NCI-H69 (cell line): Measurements from ENCODE around the gene SLC29A3.
"Not testable (repeated sequence)": the region's sequence is repeated elsewhere in the genome, so short reads cannot be mapped to it uniquely, and the experiment has no call there.

Experiments
- DNase-seq: peaks from one replicate; lab custom pipeline; 2025; lab: John Stamatoyannopoulos, UW

The SLC29A3 gene

GRCh38 chr10:71283876-71284275 lies 35.2 kb upstream of the SLC29A3 start:
- DNase-seq, result no peak

- DNase-seq, result no peak
Observed at GRCh38 chr10:71284544-71285179, 34.4 kb upstream of the SLC29A3 start.

- DNase-seq, result peak; percentile 43
Observed at GRCh38 chr10:71285180-71285545, 33.9 kb upstream of the SLC29A3 start.

DNA sequence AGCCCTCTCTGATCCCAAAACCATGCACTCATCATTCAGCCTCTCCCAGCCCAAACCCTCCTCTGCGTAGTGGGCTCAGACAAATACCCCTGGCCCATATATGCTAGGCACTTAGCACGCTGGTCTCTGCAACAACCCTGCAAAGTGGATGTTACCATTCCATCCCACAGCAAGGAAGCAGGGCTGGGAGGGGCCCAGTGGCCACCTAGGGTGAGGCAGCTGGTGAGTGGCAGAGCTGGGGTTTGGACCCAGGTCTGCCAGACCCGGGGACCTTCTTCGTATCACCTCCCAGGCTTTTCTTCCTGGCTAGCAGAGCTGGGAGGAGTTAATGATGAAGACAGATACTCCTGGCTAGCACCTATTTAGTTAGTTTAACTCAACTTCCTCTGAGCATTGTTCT lies 33.1 kb upstream of the SLC29A3 start:
- DNase-seq, result no peak

- no peak for DNase-seq
Observed at GRCh38 chr10:71286521-71287294, 32.4 kb upstream of the SLC29A3 start.

GRCh38 chr10:71287456-71287855 lies 31.6 kb upstream of the SLC29A3 start:
- no peak for DNase-seq

DNA sequence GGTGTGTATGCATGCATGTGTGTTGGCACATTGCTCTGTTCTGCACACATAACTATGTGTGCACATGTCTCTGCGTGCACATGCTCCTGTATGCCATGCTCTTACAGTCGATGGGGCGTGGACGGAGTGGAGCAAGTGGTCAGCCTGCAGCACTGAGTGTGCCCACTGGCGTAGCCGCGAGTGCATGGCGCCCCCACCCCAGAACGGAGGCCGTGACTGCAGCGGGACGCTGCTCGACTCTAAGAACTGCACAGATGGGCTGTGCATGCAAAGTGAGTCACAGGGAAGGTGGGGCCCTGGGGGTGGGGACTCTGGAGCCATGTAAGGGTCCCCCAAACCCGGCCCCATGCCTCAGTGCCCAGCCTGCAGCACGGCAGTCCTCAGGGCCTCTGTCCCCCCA lies 30.6 kb upstream of the SLC29A3 start:
- no peak for DNase-seq

- DNase-seq, result no peak
Observed at GRCh38 chr10:71289421-71290130, 29.5 kb upstream of the SLC29A3 start.

DNA sequence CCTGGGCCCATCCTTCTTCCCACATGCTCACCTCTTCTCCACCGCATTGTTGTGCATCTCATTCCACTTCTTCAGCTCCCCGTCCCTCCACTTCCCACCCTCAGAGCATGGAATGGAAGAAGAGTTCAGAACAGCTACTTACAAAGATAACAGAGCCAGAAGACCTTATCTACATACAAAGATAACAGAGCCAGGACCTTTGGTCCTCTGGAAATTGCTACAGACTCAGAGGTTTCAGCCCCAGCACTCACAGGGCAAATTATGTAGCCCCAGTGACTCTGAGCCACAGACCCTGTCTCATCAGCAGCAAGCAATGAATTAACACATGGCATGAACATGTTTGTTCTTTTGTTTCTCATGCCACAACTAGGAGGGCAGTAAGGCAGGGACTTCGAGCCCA lies 28.7 kb upstream of the SLC29A3 start:
- DNase-seq, result no peak

GRCh38 chr10:71290806-71291527 lies 28.1 kb upstream of the SLC29A3 start:
- no peak for DNase-seq

DNA sequence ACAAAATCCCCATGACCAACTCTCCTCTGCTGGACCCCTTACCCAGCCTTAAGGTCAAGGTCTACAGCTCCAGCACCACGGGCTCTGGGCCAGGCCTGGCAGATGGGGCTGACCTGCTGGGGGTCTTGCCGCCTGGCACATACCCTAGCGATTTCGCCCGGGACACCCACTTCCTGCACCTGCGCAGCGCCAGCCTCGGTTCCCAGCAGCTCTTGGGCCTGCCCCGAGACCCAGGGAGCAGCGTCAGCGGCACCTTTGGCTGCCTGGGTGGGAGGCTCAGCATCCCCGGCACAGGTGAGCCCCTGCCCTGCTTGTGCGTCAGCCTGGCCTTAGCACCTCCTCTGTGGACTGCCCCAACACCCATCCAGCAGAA lies 27.5 kb upstream of the SLC29A3 start:
- DNase-seq, result no peak

- no peak for DNase-seq
Observed at GRCh38 chr10:71292624-71293445, 26.2 kb upstream of the SLC29A3 start.

- no peak for DNase-seq
Observed at GRCh38 chr10:71293446-71294084, 25.5 kb upstream of the SLC29A3 start.

DNA sequence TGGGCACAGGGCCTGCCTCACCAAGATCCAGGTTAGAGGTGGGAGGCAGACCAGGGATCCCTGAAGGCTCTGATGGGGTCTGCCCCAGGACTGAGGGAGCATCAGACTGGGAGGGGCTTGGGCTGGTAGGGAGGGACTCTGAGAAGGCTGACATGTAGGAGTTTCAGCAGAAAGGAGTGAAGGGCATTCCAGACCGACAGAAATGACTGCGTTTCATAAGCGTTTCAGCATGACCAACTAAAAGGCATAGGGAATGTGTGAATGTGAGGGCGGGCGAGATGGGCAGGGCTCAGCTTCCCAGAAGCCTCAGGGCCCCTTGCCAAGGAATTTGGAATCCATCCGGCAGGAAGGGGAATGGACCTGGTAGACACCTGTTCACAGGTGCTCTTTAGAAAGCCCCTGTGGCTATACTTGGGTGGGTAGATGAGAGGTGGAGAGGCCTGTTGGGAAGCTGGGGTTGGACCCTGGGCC lies 24.9 kb upstream of the SLC29A3 start:
- DNase-seq, result no peak

GRCh38 chr10:71294856-71295255 lies 24.2 kb upstream of the SLC29A3 start:
- no peak for DNase-seq

DNA sequence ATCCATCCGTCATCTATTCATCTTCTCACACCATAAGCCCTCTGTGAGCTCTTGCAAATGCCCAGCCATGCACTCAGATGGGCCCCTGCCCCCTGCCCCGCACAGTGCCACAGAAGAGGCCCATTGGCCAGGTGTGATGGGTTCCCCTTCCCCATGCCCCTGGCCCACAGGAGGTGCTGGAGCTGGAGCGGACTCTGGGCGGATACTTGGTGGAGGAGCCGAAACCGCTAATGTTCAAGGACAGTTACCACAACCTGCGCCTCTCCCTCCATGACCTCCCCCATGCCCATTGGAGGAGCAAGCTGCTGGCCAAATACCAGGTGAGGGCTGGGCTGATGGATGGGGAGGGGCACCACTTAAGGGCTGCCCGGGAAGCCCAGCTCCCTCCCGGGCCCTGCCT lies 23.4 kb upstream of the SLC29A3 start:
- no peak for DNase-seq

DNA sequence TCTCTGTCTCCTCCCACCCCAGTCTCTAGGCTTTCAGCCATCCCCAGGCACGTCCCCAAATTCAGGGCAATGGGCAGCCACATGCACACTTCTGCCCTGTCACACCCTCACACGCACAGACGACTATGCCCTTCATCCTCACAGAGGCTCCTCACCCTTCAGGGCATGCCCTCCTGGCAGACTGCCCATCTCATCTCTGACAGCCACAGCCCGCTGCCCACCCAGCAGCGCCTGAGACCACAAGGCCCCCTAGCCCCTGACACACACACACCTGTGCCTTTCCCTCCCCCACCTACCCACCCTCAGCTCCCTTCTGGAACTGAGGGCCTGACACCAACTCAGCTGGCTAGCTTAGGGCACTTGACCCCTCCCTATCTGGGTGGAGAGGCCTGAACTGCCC lies 23.0 kb upstream of the SLC29A3 start:
- no peak for DNase-seq

DNA sequence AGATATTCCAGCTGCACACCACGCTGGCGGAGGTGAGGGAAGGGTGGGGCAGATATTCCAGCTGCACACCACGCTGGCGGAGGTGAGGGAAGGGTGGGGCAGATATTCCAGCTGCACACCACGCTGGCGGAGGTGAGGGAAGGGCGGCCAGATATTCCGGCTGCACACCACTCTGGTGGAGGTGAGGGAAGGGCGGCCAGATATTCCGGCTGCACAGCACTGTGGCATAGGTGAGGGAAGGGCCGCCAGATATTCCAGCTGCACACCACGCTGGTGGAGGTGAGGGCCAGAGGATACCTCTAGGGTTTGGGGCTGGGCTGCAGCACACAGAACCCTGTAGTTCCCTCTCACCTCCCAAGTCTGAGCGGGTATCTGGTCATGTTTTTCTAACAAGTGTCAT lies 22.2 kb upstream of the SLC29A3 start:
- not testable (repeated sequence) for DNase-seq

- no peak for DNase-seq
Observed at GRCh38 chr10:71297343-71297742, 21.7 kb upstream of the SLC29A3 start.

DNA sequence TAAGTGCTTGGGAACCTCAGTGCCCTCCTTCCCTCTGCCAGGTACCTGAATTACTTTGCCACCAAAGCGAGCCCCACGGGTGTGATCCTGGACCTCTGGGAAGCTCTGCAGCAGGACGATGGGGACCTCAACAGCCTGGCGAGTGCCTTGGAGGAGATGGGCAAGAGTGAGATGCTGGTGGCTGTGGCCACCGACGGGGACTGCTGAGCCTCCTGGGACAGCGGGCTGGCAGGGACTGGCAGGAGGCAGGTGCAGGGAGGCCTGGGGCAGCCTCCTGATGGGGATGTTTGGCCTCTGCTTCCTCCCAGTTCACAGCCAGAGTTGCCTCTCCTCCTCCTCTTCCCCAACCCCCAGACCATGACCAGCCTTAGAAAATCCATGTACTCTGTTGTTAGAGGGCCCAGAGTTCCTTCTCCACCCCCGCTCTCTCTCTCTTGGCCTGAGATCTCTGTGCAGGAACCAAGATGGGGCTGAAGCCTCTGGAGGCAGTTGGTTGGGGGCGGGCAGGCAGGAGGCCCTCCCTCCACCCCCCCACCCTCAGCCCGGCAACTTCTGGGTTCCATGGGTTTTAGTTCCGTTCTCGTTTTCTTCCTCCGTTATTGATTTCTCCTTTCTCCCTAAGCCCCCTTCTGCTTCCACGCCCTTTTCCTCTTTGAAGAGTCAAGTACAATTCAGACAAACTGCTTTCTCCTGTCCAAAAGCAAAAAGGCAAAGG lies 19.8 kb upstream of the SLC29A3 start:
- DNase-seq, result no peak
